Measurements from ENCODE around the gene ZNF280A.
"Not testable (repeated sequence)": the region's sequence is repeated elsewhere in the genome, so short reads cannot be mapped to it uniquely, and the experiment has no call there.

ZNF280A gene

GRCh38 chr22:22510833-22511232, 9.2 kb downstream of the ZNF280A start:
- H3K4me3 ChIP-seq (ENCODE audit: low read depth, low read length); H3K4me1 ChIP-seq (ENCODE audit: control insufficient read depth, insufficient read depth, low read length); H3K9ac ChIP-seq (ENCODE audit: low read length); H3K27ac ChIP-seq (ENCODE audit: low read depth, low read length); H3K36me3 ChIP-seq (ENCODE audit: control insufficient read depth, insufficient read depth, low read length): not testable (repeated sequence)
- Histone ChIP-seq H3K9me3 (ENCODE audit: control insufficient read depth, insufficient read depth, low read depth, low read length) (peaks cover 13% of the 10 kb centered on the region; the same call in 1 of the 2 replicates), H3K27me3 (ENCODE audit: control insufficient read depth, insufficient read depth, low read length) (peaks cover 51% of the 10 kb centered on the region)

- H3K4me1 ChIP-seq (ENCODE audit: control insufficient read depth, insufficient read depth, low read length); H3K4me3 ChIP-seq (ENCODE audit: low read depth, low read length); H3K27ac ChIP-seq (ENCODE audit: low read depth, low read length); H3K36me3 ChIP-seq (ENCODE audit: control insufficient read depth, insufficient read depth, low read length); H3K9ac ChIP-seq (ENCODE audit: low read length): not testable (repeated sequence)
- peaks cover 42% of the 10 kb centered on the region for H3K27me3 ChIP-seq (ENCODE audit: control insufficient read depth, insufficient read depth, low read length)
- peaks cover 13% of the 10 kb centered on the region; the same call in 1 of the 2 replicates for H3K9me3 ChIP-seq (ENCODE audit: control insufficient read depth, insufficient read depth, low read depth, low read length)
These were observed 10.2 kb downstream of the ZNF280A start for GRCh38 chr22:22509912-22510311.

- Histone ChIP-seq H3K9me3 (ENCODE audit: control insufficient read depth, insufficient read depth, low read depth, low read length) (peaks cover 13% of the 10 kb centered on the region; the same call in 1 of the 2 replicates), H3K27ac (ENCODE audit: low read depth, low read length) (peak within 1 kb of the TSS; percentile 42; the same call in 1 of the 2 replicates), H3K9ac (ENCODE audit: low read length) (peak within 1 kb of the TSS; percentile 80), H3K4me3 (ENCODE audit: low read depth, low read length) (peak within 1 kb of the TSS; percentile 98), H3K36me3 (ENCODE audit: control insufficient read depth, insufficient read depth, low read length) (peaks cover 22% of the 10 kb centered on the region), H3K4me1 (ENCODE audit: control insufficient read depth, insufficient read depth, low read length) (peaks cover 3% of the 10 kb centered on the region; the same call in 1 of the 2 replicates), H3K27me3 (ENCODE audit: control insufficient read depth, insufficient read depth, low read length) (peaks cover 28% of the 10 kb centered on the region)
These were observed 11.5 kb downstream of the ZNF280A start, which contains the start of gene ZNF280B for GRCh38 chr22:22508274-22509176. Gene ZNF280B, minus strand, starts transcription at chr22:22508742. Its CDS starts 19,344 bp downstream, at chr22:22489398.

GRCh38 chr22:22507743-22508273, 12.3 kb downstream of the ZNF280A start:
- Histone ChIP-seq H3K4me1 (ENCODE audit: control insufficient read depth, insufficient read depth, low read length) (peaks cover 3% of the 10 kb centered on the region; the same call in 1 of the 2 replicates), H3K4me3 (ENCODE audit: low read depth, low read length) (peak overlapping the region; percentile 98), H3K27me3 (ENCODE audit: control insufficient read depth, insufficient read depth, low read length) (peaks cover 21% of the 10 kb centered on the region), H3K9me3 (ENCODE audit: control insufficient read depth, insufficient read depth, low read depth, low read length) (peaks cover 13% of the 10 kb centered on the region; the same call in 1 of the 2 replicates), H3K27ac (ENCODE audit: low read depth, low read length) (peak overlapping the region; percentile 42; the same call in 1 of the 2 replicates), H3K36me3 (ENCODE audit: control insufficient read depth, insufficient read depth, low read length) (peaks cover 29% of the 10 kb centered on the region), H3K9ac (ENCODE audit: low read length) (peak overlapping the region; percentile 80)

GRCh38 chr22:22506736-22507135, 13.3 kb downstream of the ZNF280A start:
- no peak overlapping the region for H3K27ac ChIP-seq (ENCODE audit: low read depth, low read length)
- no peak overlapping the region for H3K4me3 ChIP-seq (ENCODE audit: low read depth, low read length)
- no peak overlapping the region for H3K9ac ChIP-seq (ENCODE audit: low read length)
- H3K4me1 ChIP-seq (ENCODE audit: control insufficient read depth, insufficient read depth, low read length): peaks cover 3% of the 10 kb centered on the region; the same call in 1 of the 2 replicates
- H3K27me3 ChIP-seq (ENCODE audit: control insufficient read depth, insufficient read depth, low read length): peaks cover 11% of the 10 kb centered on the region; the same call in 1 of the 2 replicates
- H3K36me3 ChIP-seq (ENCODE audit: control insufficient read depth, insufficient read depth, low read length): peaks cover 38% of the 10 kb centered on the region
- peaks cover 13% of the 10 kb centered on the region; the same call in 1 of the 2 replicates for H3K9me3 ChIP-seq (ENCODE audit: control insufficient read depth, insufficient read depth, low read depth, low read length)

- Histone ChIP-seq H3K27me3 (ENCODE audit: control insufficient read depth, insufficient read depth, low read length) (no peaks in the 10 kb centered on the region), H3K27ac (ENCODE audit: low read depth, low read length) (no peak overlapping the region), H3K36me3 (ENCODE audit: control insufficient read depth, insufficient read depth, low read length) (peaks cover 25% of the 10 kb centered on the region), H3K4me1 (ENCODE audit: control insufficient read depth, insufficient read depth, low read length) (no peaks in the 10 kb centered on the region), H3K4me3 (ENCODE audit: low read depth, low read length) (no peak overlapping the region), H3K9ac (ENCODE audit: low read length) (no peak overlapping the region), H3K9me3 (ENCODE audit: control insufficient read depth, insufficient read depth, low read depth, low read length) (no peaks in the 10 kb centered on the region)
These were observed 21.8 kb downstream of the ZNF280A start for GRCh38 chr22:22498267-22498666.

GRCh38 chr22:22491589-22491988, 28.5 kb downstream of the ZNF280A start:
- H3K4me1 ChIP-seq (ENCODE audit: control insufficient read depth, insufficient read depth, low read length); H3K9ac ChIP-seq (ENCODE audit: low read length); H3K9me3 ChIP-seq (ENCODE audit: control insufficient read depth, insufficient read depth, low read depth, low read length); H3K4me3 ChIP-seq (ENCODE audit: low read depth, low read length); H3K27ac ChIP-seq (ENCODE audit: low read depth, low read length); H3K27me3 ChIP-seq (ENCODE audit: control insufficient read depth, insufficient read depth, low read length): not testable (repeated sequence)
- H3K36me3 ChIP-seq (ENCODE audit: control insufficient read depth, insufficient read depth, low read length): peaks cover 50% of the 10 kb centered on the region

GRCh38 chr22:22488736-22489135, 31.3 kb downstream of the ZNF280A start:
- H3K27me3 ChIP-seq (ENCODE audit: control insufficient read depth, insufficient read depth, low read length): no peaks in the 10 kb centered on the region; the same call in 1 of the 2 replicates
- no peak overlapping the region for H3K4me3 ChIP-seq (ENCODE audit: low read depth, low read length)
- no peaks in the 10 kb centered on the region for H3K4me1 ChIP-seq (ENCODE audit: control insufficient read depth, insufficient read depth, low read length)
- peaks cover 45% of the 10 kb centered on the region for H3K36me3 ChIP-seq (ENCODE audit: control insufficient read depth, insufficient read depth, low read length)
- H3K9me3 ChIP-seq (ENCODE audit: control insufficient read depth, insufficient read depth, low read depth, low read length): no peaks in the 10 kb centered on the region
- H3K27ac ChIP-seq (ENCODE audit: low read depth, low read length): no peak overlapping the region
- H3K9ac ChIP-seq (ENCODE audit: low read length): no peak overlapping the region

GRCh38 chr22:22487869-22488597, 32.0 kb downstream of the ZNF280A start:
- no peak overlapping the region for H3K9ac ChIP-seq (ENCODE audit: low read length)
- H3K36me3 ChIP-seq (ENCODE audit: control insufficient read depth, insufficient read depth, low read length): peaks cover 38% of the 10 kb centered on the region
- no peaks in the 10 kb centered on the region for H3K9me3 ChIP-seq (ENCODE audit: control insufficient read depth, insufficient read depth, low read depth, low read length)
- H3K27me3 ChIP-seq (ENCODE audit: control insufficient read depth, insufficient read depth, low read length): no peaks in the 10 kb centered on the region; the same call in 1 of the 2 replicates
- H3K4me1 ChIP-seq (ENCODE audit: control insufficient read depth, insufficient read depth, low read length): no peaks in the 10 kb centered on the region
- H3K27ac ChIP-seq (ENCODE audit: low read depth, low read length): no peak overlapping the region
- no peak overlapping the region for H3K4me3 ChIP-seq (ENCODE audit: low read depth, low read length)

GRCh38 chr22:22487059-22487458, 33.0 kb downstream of the ZNF280A start:
- H3K4me3 ChIP-seq (ENCODE audit: low read depth, low read length): no peak overlapping the region
- H3K27ac ChIP-seq (ENCODE audit: low read depth, low read length): no peak overlapping the region
- H3K36me3 ChIP-seq (ENCODE audit: control insufficient read depth, insufficient read depth, low read length): peaks cover 34% of the 10 kb centered on the region
- no peaks in the 10 kb centered on the region for H3K9me3 ChIP-seq (ENCODE audit: control insufficient read depth, insufficient read depth, low read depth, low read length)
- no peaks in the 10 kb centered on the region; the same call in 1 of the 2 replicates for H3K27me3 ChIP-seq (ENCODE audit: control insufficient read depth, insufficient read depth, low read length)
- no peaks in the 10 kb centered on the region for H3K4me1 ChIP-seq (ENCODE audit: control insufficient read depth, insufficient read depth, low read length)
- H3K9ac ChIP-seq (ENCODE audit: low read length): no peak overlapping the region

Data from HUES6 (cell line).